Suppressor macrophage treated with lipopolysaccharide for 4 hours (primary cell): Measurements from ENCODE around the gene WNT5A.

Experiments
- DNase-seq: peaks from one replicate; pipeline ENCODE4 v3.0.0-alpha.2; 2020

Gene WNT5A

DNA sequence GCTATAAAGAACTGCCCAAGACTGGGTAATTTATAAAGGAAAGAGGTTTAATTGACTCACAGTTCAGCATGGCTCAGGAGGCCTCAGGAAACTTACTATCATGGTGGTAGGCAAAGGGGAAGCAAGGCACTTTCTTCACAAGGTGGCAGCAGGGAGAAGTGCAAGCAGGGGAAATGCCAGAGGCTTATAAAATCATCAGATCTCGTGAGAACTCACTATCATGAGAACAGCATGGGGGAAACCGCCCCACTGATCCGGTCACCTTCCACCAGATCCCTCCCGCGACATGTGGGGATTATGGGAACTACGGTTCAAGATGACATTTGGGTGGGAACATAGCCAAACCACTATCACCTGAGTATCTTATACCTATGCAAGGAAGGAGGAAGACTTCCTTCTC, 18.0 kb upstream of the WNT5A start:
- peak; percentile 44 for DNase-seq

- DNase-seq, result no peak
Observed at GRCh38 chr3:55501905-55502304, 14.8 kb upstream of the WNT5A start.

GRCh38 chr3:55500555-55501330, 13.6 kb upstream of the WNT5A start:
- DNase-seq, result peak; percentile 48

GRCh38 chr3:55498520-55498919, 11.4 kb upstream of the WNT5A start:
- no peak for DNase-seq

DNA sequence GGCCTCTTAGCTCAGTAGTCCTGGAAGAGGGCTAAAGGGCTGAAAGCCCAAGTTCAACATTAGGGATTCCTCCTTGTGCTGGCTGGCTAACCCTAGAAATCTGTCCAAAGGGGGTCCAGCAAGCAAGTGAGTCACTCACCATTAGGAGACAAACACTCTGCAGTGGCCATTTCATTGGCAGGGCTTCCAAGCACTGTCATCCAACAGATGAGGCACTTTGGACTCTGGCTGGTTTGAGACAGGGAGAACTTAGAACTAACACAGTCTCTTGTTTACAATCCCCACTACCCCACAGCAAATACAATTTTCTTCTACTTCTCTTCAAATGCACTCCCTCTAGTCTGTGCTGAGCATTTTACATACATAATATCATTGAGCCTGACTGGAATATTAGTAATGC, 10.1 kb upstream of the WNT5A start:
- DNase-seq, result no peak

DNA sequence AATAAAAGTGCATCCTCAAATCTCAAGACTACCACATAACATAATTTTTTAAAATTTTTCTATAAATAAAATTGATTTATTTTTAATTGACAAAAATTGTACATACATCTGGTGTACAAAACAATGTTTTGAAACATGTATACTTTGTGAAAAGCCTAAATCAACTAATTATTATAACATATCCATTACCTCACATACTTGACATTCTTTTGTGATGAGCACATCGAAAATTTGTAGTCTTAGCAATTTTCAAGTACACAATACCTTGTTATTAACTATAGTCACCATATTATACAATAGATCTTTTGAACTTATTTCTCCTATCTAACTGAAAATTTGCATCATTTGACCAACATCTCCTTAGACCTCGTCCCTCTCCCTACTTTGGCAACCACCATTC, 7.9 kb upstream of the WNT5A start:
- no peak for DNase-seq

DNA sequence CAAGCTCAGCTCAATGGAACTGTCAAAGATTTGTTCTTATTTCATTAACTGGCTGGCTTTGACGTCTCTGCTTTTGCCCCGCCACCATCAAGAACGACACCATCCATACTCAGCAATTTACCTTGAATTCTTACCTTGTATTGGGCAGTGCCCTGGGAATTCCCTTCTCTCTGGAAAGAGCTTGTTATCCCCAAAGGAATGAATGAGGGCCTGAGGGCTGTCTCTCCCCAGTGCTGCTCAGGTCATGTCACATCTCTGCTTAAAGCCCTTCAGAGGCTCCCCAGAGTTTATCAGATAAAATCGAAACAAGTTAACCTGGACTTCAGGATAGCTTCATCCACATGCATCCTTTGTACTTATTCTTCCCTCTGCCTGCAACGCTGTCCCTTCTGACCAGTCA, 5.9 kb upstream of the WNT5A start:
- no peak for DNase-seq

DNA sequence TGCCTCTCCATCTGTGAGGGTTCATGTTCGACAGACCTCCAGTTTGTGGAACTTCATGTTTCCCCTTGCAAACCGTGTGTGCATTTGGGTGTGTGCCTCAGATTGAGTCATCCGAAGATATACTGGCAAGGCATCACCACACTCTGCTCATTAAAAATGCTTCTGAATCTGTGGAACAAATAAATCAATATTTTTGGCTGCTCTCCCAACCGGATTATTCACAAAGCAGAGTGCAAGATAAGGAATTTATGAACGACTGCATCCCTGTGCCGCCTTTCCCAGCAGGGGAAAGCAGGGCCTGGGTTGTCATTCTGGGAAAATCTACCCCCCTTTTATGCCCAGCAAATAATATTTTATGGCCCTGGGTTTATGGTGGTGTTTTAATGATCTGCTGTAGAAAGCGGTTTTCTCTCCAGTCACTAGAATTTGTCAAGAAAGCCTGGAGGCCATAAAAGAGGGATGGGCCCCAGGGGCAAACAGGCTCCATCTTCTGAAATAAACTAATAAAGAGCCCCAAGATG, 4.2 kb upstream of the WNT5A start:
- DNase-seq, result no peak

DNA sequence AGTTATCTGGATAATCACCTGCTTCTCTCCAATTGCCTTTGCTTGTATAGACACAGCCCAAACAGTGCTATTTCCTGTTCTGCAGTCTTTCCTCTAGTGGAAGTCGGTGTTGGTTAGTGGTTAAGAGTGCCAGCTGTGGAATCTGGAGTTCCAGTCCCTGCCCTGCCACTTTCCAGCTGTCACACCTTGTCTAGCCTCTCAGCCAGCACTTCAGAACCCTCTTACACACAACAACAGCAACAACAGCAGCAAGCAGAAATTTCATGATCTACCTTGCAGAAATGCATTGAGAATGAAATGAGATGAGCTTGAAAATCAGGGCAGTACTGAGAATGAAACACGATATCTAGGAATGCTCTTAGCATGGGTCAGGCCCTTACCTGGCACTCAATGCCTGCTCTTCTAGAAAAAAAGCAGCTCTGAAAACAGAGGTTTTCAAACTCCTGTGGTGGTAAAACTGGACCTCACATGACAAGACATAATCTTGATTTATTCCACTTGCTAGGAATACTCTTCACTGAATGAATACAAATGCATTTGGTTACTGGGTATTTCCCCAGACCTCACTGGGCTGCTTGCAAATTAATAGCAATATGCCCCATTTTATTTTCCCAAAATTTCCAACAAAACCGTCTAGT, 3.3 kb upstream of the WNT5A start:
- no peak for DNase-seq

DNA sequence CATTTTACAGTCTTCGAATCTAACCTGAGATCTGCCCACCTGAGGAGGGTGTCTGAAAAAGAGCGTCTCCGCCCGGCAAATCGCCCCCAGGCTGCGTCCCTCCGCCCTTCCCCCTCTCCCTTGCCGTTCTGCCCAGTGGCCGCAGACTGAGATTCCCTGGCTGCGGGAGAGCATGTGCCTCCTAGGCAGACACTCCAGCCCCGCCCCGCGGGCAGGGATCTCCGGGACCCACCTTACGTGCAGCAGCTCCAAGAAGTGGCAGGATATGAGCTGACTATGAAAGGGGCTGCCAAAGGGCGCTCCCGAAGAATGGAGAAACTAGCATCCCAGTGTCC, 2.7 kb upstream of the WNT5A start:
- DNase-seq, result no peak

- DNase-seq, result peak; percentile 67
Observed at GRCh38 chr3:55488398-55489055, 1.4 kb upstream of the WNT5A start.

GRCh38 chr3:55487381-55488241, 505 bp upstream of the WNT5A start:
- peak; percentile 28 for DNase-seq

- no peak for DNase-seq
Observed at GRCh38 chr3:55486101-55486856, 827 bp downstream of the WNT5A start.

- DNase-seq, result peak; percentile 86
Observed at GRCh38 chr3:55484801-55485791, 2.0 kb downstream of the WNT5A start.

- no peak for DNase-seq
Observed at GRCh38 chr3:55484191-55484689, 2.9 kb downstream of the WNT5A start.

DNA sequence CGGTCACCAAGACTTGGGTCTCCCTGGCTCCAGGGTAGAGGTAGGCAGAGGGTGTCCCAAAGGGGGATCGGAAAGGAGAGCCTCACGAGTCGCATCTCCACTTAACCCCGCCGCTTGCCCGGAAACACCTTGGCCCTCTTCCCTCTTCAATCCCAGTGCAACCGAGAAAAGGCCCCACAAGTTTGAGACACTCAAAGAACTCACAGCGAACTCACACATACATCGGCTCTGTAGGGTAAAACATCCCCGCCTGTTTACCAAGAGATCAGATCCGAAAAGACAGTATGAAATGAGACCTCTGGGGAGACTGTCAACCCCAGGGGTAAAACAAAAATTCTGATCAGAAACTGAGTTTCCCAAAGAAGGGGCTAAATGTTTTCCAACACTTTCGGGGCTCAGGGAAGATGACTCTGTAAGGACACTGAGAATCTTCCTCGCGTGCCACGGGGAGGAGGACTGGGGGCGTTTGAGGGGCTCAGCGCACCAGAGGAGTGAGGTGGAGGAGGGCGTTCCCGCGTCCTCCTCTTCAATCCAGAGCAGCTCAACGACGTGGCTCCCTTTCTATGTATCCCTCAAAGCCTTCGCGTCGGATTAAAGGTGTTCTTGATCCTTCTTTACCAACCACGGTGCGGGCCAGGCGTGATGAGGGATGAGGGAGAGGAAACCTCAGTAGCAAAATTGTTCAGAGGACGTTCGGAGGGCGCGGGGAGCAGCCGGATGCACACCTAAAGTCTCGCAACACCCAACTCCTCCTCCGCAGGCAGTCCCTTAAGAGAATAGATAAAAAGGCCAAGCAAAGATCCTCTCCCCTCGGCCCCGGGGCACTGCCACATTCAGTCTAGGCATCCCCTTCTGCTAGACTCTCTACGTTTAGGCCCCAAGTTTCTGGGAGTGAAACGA, 3.7 kb downstream of the WNT5A start:
- DNase-seq, result no peak

DNA sequence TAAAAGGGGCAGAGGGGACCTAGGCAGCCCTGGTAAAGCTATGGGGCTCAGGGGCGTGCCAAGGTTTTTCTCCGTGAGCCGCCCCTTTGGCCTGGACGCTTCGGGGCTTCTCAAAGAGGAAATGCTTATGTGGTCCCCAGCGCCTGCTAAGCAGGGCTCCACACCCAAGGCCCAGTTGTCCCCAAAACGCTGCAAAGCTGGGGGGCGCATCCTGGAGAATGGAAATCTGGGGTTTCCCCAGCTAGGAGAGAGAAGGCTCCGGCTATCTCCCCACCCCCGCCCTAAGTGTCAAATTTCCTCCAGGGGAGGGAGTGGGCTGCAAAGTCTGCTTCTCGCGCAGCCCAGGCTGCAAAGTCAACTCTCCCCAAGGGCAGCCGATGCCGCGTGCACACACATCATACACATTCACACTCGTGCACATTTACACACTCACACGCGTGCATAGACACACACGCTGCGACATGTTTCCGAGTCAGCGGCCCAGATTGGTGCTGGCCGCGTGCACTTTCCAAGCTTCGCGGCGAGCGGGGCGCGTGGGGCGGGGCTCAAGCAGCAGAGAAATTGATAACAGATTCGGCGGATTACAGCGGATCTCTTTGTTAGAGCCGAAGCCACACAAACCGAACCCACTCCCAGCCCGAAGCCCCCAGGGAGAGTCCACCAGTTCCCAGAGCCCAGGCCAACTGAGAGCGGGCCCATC, 4.5 kb downstream of the WNT5A start:
- no peak for DNase-seq

DNA sequence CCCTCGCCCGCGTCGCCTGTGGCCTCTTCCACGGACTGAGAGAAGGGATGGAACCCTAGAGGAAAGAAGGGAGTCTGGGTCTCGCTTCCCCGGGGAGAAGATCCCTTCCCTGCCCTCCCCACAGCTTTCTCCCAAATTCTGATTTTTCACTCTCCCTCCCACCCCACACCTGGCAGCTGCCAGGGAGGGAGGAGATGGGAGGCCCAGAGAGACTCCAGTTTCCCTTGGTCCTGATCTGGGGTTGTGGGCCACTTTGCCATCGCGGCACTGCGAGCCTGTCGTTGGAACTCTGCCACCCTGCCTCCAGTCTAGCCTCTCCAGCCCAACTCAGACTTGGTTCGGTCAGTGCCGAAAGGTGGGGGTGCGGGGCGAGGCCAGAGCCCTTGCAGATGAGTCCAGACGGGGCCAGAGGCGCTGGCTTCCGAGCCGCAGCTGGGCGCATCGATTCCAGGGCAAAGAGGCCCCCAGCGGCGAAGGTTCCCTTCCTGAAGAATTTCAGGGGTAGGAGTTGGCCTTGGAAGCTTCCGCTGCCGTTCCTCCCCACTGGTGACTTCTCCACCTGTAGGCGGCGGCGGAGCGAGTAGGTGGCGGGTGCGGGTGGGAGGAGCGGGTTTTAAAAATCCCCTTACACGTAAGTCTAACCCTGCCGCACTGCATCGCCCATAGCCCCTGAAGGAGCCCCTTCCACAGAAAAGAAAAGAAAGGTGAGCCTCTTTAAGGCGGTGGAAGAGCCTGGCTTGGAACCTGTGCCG, 5.2 kb downstream of the WNT5A start:
- no peak for DNase-seq
